SK-N-SH treated with all-trans-retinoic acid at 6 μM for 48 hours (cell line): ENCODE measurements around the gene TEAD1.

Experiments
- ATAC-seq: fragments of 200-7000 bp; cut with Tn5 transposase; 3 replicates; pipeline ENCODE4 v1.9.1; 2020; ENCODE audit warnings: mild to moderate bottlenecking, moderate library complexity
- ARNTL ChIP-seq: fragments of 450-650 bp; formaldehyde crosslinking; IDR thresholded peaks from 2 replicates; pipeline ENCODE4 v1.5.0; 2020; ENCODE audit warnings: low read depth, mild to moderate bottlenecking, moderate library complexity, borderline replicate concordance
- BACH2 ChIP-seq: fragments of 250-450 bp; sonication (Bioruptor Pico); IDR thresholded peaks from 2 replicates; pipeline ENCODE4 v1.9.0; 2021; ENCODE audit warnings: mild to moderate bottlenecking, borderline replicate concordance
- CSDC2 ChIP-seq: fragments of 250-450 bp; sonication (Bioruptor Pico); IDR thresholded peaks from 2 replicates; pipeline ENCODE4 v1.5.0; 2020; ENCODE audit warnings: mild to moderate bottlenecking, moderate library complexity
- ESRRG ChIP-seq: fragments of 250-450 bp; sonication (Bioruptor Pico); IDR thresholded peaks from 2 replicates; pipeline ENCODE4 v1.6.1; 2021; ENCODE audit warnings: mild to moderate bottlenecking
- GLIS3 ChIP-seq: fragments of 250-450 bp; sonication (Bioruptor Pico); IDR thresholded peaks from 2 replicates; pipeline ENCODE4 v1.5.0; 2020; ENCODE audit warnings: mild to moderate bottlenecking, moderate library complexity
- OSR1 ChIP-seq: fragments of 250-450 bp; sonication (Bioruptor Pico); IDR thresholded peaks from 2 replicates; pipeline ENCODE4 v1.8.0; 2022; ENCODE audit warnings: moderate library complexity, mild to moderate bottlenecking, inconsistent platforms
- PPARA ChIP-seq: fragments of 250-450 bp; sonication (Bioruptor Pico); IDR thresholded peaks from 2 replicates; pipeline ENCODE4 v1.5.0; 2020; ENCODE audit warnings: mild to moderate bottlenecking, borderline replicate concordance
- RARB ChIP-seq: fragments of 250-450 bp; sonication (Bioruptor Pico); IDR thresholded peaks from 2 replicates; pipeline ENCODE4 v1.8.0; 2021; ENCODE audit warnings: mild to moderate bottlenecking, moderate library complexity
- SNAI2 ChIP-seq: fragments of 250-450 bp; sonication (Bioruptor Pico); IDR thresholded peaks from 2 replicates; pipeline ENCODE4 v1.5.0; 2020; ENCODE audit warnings: mild to moderate bottlenecking, moderate library complexity
- TCF4 ChIP-seq: fragments of 250-450 bp; sonication (Bioruptor Pico); IDR thresholded peaks from 2 replicates; pipeline ENCODE4 v1.8.0; 2021; ENCODE audit warnings: mild to moderate bottlenecking, moderate library complexity, borderline replicate concordance
- TOX ChIP-seq: fragments of 250-450 bp; sonication (Bioruptor Pico); IDR thresholded peaks from 2 replicates; pipeline ENCODE4 v1.8.0; 2021; ENCODE audit warnings: mild to moderate bottlenecking, moderate library complexity, borderline replicate concordance
- ZC3H10 ChIP-seq: fragments of 250-450 bp; sonication (Bioruptor Pico); IDR thresholded peaks from 2 replicates; pipeline ENCODE4 v1.5.1; 2021; ENCODE audit warnings: mild to moderate bottlenecking, moderate library complexity
- ZFP3 ChIP-seq: fragments of 250-450 bp; sonication (Bioruptor Pico); IDR thresholded peaks from 2 replicates; pipeline ENCODE4 v1.5.0; 2020; ENCODE audit warnings: mild to moderate bottlenecking, moderate library complexity
- ZFP30 ChIP-seq: fragments of 450-650 bp; formaldehyde crosslinking; IDR thresholded peaks from 2 replicates; pipeline ENCODE4 v1.5.0; 2022; ENCODE audit warnings: mild to moderate bottlenecking, moderate library complexity
- ZNF565 ChIP-seq: fragments of 450-650 bp; formaldehyde crosslinking; conservative IDR thresholded peaks from 2 replicates; pipeline ENCODE4 v1.5.0; 2020; ENCODE audit warnings: low read depth, mild to moderate bottlenecking, moderate library complexity
- ZNF70 ChIP-seq: fragments of 450-650 bp; formaldehyde crosslinking; IDR thresholded peaks from 2 replicates; pipeline ENCODE4 v1.5.0; 2020; ENCODE audit warnings: mild to moderate bottlenecking, moderate library complexity
- ZNF8 ChIP-seq: fragments of 450-650 bp; formaldehyde crosslinking; IDR thresholded peaks from 2 replicates; pipeline ENCODE4 v1.5.0; 2020; ENCODE audit warnings: mild to moderate bottlenecking, moderate library complexity
- TF ChIP-seq, protein P1 (sequence below): fragments of 250-450 bp; sonication (Bioruptor Pico); IDR thresholded peaks from 2 replicates; pipeline ENCODE4 v1.5.1; 2021; ENCODE audit warnings: mild to moderate bottlenecking, moderate library complexity
- TF ChIP-seq, protein P2 (sequence below): fragments of 250-450 bp; sonication (Bioruptor Pico); IDR thresholded peaks from 2 replicates; pipeline ENCODE4 v1.8.0; 2021; ENCODE audit warnings: low read depth, mild to moderate bottlenecking, moderate library complexity, borderline replicate concordance
- TF ChIP-seq, protein P3 (sequence below): fragments of 250-450 bp; sonication (Bioruptor Pico); IDR thresholded peaks from 2 replicates; pipeline ENCODE4 v1.8.0; 2020; ENCODE audit warnings: mild to moderate bottlenecking, moderate library complexity, borderline replicate concordance
- TF ChIP-seq, protein P4 (sequence below): fragments of 250-450 bp; sonication (Bioruptor Pico); IDR thresholded peaks from 2 replicates; pipeline ENCODE4 v1.5.0; 2020; ENCODE audit warnings: mild to moderate bottlenecking, moderate library complexity

Gene TEAD1

DNA sequence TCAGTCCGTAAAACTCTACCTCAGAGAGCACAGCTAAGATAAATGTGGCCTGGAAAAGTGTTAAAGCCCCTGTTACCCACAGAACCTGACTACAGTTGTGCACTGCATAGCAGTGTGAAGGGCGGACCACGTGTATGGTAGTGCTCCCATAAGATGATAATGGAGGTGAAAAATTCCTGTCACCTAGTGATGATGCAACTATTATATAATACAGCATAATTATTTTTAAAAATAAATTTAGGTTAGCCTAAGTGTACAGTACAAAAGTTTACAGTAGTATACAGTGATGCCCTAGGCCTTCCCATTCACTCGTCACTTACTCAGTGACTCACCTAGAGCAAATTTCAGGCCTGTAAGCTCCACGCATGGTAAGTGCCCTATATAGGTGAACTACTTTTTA lies 258.3 kb downstream of the TEAD1 start:
- ATAC-seq = no peak

DNA sequence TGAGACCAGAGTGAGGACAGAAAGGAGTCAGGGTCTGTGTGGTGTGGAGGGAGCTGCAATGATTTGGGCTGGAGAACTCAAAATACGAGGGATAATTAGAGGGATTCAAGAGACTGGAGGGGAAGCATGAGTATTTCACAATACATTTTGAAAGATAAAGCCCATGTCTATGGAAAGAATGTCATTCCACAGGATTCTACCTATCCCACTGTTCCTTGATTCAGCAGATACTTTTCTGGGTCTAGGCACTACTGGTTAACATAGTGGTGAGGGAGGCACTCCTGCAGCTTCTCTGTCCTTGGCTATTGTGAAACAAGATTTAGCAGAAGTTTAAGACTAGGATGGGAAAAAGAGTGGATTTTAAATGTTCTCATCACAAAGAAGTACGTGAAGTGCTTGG lies 262.0 kb downstream of the TEAD1 start:
- TF ChIP-seq ARNTL (no peak), RARB (CRISPR knock-in tag) (no peak), ZNF565 (CRISPR knock-in tag) (no peak), ZFP30 (CRISPR knock-in tag) (no peak), TOX (CRISPR knock-in tag) (no peak)
- TF ChIP-seq, protein P1, sequence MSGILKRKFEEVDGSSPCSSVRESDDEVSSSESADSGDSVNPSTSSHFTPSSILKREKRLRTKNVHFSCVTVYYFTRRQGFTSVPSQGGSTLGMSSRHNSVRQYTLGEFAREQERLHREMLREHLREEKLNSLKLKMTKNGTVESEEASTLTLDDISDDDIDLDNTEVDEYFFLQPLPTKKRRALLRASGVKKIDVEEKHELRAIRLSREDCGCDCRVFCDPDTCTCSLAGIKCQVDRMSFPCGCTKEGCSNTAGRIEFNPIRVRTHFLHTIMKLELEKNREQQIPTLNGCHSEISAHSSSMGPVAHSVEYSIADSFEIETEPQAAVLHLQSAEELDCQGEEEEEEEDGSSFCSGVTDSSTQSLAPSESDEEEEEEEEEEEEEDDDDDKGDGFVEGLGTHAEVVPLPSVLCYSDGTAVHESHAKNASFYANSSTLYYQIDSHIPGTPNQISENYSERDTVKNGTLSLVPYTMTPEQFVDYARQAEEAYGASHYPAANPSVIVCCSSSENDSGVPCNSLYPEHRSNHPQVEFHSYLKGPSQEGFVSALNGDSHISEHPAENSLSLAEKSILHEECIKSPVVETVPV (CRISPR knock-in tag) = no peak
- TF ChIP-seq, protein P2, sequence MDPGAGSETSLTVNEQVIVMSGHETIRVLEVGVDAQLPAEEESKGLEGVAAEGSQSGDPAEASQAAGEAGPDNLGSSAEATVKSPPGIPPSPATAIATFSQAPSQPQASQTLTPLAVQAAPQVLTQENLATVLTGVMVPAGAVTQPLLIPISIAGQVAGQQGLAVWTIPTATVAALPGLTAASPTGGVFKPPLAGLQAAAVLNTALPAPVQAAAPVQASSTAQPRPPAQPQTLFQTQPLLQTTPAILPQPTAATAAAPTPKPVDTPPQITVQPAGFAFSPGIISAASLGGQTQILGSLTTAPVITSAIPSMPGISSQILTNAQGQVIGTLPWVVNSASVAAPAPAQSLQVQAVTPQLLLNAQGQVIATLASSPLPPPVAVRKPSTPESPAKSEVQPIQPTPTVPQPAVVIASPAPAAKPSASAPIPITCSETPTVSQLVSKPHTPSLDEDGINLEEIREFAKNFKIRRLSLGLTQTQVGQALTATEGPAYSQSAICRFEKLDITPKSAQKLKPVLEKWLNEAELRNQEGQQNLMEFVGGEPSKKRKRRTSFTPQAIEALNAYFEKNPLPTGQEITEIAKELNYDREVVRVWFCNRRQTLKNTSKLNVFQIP (CRISPR knock-in tag) = no peak

More for the DNA sequence above, 258.3 kb downstream of the TEAD1 start:
- no peak for TF ChIP-seq ZFP3
- TF ChIP-seq ZNF565 (CRISPR knock-in tag) = no peak
- no peak for TF ChIP-seq TOX (CRISPR knock-in tag)
- no peak for TF ChIP-seq ZNF8 (CRISPR knock-in tag)
- no peak for TF ChIP-seq RARB (CRISPR knock-in tag)
- TF ChIP-seq ZFP30 (CRISPR knock-in tag) = no peak
- TF ChIP-seq GLIS3 (CRISPR knock-in tag) = no peak
- TF ChIP-seq BACH2 (CRISPR knock-in tag) = no peak
- no peak for TF ChIP-seq ARNTL
- no peak for TF ChIP-seq ZC3H10 (CRISPR knock-in tag)
- TF ChIP-seq OSR1 (CRISPR knock-in tag) = no peak
- no peak for TF ChIP-seq ESRRG (CRISPR knock-in tag)

DNA sequence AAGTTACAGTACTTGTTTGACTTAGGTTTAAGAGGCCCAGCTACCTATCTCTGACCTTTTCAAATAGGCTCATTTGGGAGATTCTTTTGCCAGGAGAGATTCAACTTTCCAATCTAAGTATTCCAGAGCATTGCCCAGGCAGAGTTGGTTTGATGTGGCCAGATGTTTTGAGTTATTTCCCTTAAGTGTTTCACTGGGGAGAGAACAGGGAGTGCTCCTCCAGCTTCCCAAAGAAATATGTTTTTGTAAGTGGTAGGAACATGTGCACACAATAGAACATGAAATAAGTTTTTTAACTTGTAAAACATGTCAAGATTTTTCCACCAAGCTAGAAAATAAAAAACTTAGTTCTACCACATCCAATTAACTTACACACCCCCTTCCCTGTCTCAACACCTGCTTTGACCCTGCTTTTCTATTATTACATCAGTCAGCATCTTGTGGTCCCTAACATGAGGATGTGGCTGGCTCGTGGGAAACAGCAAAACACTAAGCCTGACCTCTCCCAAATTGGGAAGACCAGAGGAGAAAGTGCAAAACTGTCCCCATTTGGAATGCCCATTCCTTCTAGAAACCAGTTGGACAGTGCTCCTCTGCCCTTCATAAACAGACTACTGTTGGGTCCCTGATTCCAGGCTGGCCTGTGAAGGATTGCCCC lies 264.5 kb downstream of the TEAD1 start:
- no peak for TF ChIP-seq SNAI2 (CRISPR knock-in tag)
- no peak for TF ChIP-seq ZNF8 (CRISPR knock-in tag)
- TF ChIP-seq ZC3H10 (CRISPR knock-in tag) = no peak
- TF ChIP-seq TOX (CRISPR knock-in tag) = no peak
- TF ChIP-seq, protein P1 (CRISPR knock-in tag) = no peak
- TF ChIP-seq, protein P3, sequence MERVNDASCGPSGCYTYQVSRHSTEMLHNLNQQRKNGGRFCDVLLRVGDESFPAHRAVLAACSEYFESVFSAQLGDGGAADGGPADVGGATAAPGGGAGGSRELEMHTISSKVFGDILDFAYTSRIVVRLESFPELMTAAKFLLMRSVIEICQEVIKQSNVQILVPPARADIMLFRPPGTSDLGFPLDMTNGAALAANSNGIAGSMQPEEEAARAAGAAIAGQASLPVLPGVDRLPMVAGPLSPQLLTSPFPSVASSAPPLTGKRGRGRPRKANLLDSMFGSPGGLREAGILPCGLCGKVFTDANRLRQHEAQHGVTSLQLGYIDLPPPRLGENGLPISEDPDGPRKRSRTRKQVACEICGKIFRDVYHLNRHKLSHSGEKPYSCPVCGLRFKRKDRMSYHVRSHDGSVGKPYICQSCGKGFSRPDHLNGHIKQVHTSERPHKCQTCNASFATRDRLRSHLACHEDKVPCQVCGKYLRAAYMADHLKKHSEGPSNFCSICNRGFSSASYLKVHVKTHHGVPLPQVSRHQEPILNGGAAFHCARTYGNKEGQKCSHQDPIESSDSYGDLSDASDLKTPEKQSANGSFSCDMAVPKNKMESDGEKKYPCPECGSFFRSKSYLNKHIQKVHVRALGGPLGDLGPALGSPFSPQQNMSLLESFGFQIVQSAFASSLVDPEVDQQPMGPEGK (CRISPR knock-in tag) = no peak
- TF ChIP-seq GLIS3 (CRISPR knock-in tag) = no peak
- no peak for TF ChIP-seq ESRRG (CRISPR knock-in tag)
- TF ChIP-seq, protein P4, sequence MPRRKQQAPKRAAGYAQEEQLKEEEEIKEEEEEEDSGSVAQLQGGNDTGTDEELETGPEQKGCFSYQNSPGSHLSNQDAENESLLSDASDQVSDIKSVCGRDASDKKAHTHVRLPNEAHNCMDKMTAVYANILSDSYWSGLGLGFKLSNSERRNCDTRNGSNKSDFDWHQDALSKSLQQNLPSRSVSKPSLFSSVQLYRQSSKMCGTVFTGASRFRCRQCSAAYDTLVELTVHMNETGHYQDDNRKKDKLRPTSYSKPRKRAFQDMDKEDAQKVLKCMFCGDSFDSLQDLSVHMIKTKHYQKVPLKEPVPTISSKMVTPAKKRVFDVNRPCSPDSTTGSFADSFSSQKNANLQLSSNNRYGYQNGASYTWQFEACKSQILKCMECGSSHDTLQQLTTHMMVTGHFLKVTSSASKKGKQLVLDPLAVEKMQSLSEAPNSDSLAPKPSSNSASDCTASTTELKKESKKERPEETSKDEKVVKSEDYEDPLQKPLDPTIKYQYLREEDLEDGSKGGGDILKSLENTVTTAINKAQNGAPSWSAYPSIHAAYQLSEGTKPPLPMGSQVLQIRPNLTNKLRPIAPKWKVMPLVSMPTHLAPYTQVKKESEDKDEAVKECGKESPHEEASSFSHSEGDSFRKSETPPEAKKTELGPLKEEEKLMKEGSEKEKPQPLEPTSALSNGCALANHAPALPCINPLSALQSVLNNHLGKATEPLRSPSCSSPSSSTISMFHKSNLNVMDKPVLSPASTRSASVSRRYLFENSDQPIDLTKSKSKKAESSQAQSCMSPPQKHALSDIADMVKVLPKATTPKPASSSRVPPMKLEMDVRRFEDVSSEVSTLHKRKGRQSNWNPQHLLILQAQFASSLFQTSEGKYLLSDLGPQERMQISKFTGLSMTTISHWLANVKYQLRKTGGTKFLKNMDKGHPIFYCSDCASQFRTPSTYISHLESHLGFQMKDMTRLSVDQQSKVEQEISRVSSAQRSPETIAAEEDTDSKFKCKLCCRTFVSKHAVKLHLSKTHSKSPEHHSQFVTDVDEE = no peak
- TF ChIP-seq ZNF70 (CRISPR knock-in tag) = no peak
- no peak for TF ChIP-seq PPARA
- no peak for TF ChIP-seq TCF4 (CRISPR knock-in tag)
- no peak for TF ChIP-seq ZNF565 (CRISPR knock-in tag)
- TF ChIP-seq OSR1 (CRISPR knock-in tag) = no peak
- no peak for TF ChIP-seq CSDC2 (CRISPR knock-in tag)
- TF ChIP-seq ARNTL = no peak
- ATAC-seq = no peak

More for the DNA sequence above, 262.0 kb downstream of the TEAD1 start:
- ATAC-seq = no peak
